K562 (cell line): Measurements from ENCODE around the gene SCLT1. TPM values are rescaled to one million over a fixed set of nuclear protein-coding genes. Genes with fewer than 3 reads are reported as not detected.

Source experiments
- CHD1 ChIP-seq: fragments of 200-600 bp; sonication (generic); IDR thresholded peaks from one replicate; pipeline ENCODE4 v1.6.1; 2012; ENCODE audit warnings: mild to moderate bottlenecking, moderate library complexity, low read length, inconsistent platforms
- CREM ChIP-seq: IDR thresholded peaks from 2 replicates; pipeline ENCODE4 v1.6.1; 2014; ENCODE audit warnings: antibody characterized with exemption, low read depth
- E2F6 ChIP-seq, 2 experiments: IDR thresholded peaks; 2 replicates each; pipeline ENCODE4 v1.6.1; 2011; ENCODE audit warnings: borderline replicate concordance in 1 of 2, control low read depth in 1 of 2, low read depth in 1 of 2, low read length in 1 of 2, mild to moderate bottlenecking in 1 of 2, mixed read lengths in 1 of 2, moderate library complexity in 1 of 2; ENCODE audit not compliant: insufficient read depth in 1 of 2, insufficient read length in 1 of 2, poor library complexity in 1 of 2, severe bottlenecking in 1 of 2; ENCODE audit errors: extremely low read depth in 1 of 2
- EP400 ChIP-seq: fragments of 450-650 bp; IDR thresholded peaks from 2 replicates; pipeline ENCODE4 v1.6.1; 2017; ENCODE audit warnings: antibody characterized with exemption, mild to moderate bottlenecking, moderate library complexity
- FOXP1 ChIP-seq: sonication (generic); formaldehyde crosslinking; IDR thresholded peaks from 2 replicates; pipeline ENCODE4 v1.8.0; 2022; ENCODE audit warnings: mild to moderate bottlenecking, missing genetic modification reagents
- HDAC1 ChIP-seq, 2 experiments: fragments of 450-650 bp; IDR thresholded peaks; 2 replicates each; pipeline ENCODE4 v1.6.1; 2016 to 2017; ENCODE audit warnings: inconsistent platforms in 1 of 2, mild to moderate bottlenecking in 1 of 2, moderate library complexity in 1 of 2
- NCOA4 ChIP-seq: fragments of 450-650 bp; IDR thresholded peaks from 2 replicates; pipeline ENCODE4 v1.6.1; 2018; ENCODE audit warnings: mild to moderate bottlenecking; ENCODE audit not compliant: partially characterized antibody
- NR2F6 ChIP-seq: fragments of 450-650 bp; formaldehyde crosslinking; IDR thresholded peaks from 2 replicates; pipeline ENCODE4 v1.4.0; 2020; ENCODE audit warnings: mild to moderate bottlenecking
- RBFOX2 ChIP-seq: fragments of 200-400 bp; formaldehyde crosslinking; IDR thresholded peaks from 2 replicates; pipeline ENCODE4 v1.6.1; 2017; ENCODE audit warnings: low read depth, mild to moderate bottlenecking, low read length, moderate library complexity
- RBM34 ChIP-seq: fragments of 200-400 bp; formaldehyde crosslinking; IDR thresholded peaks from 2 replicates; pipeline ENCODE4 v1.6.1; 2018; ENCODE audit warnings: low read length, borderline replicate concordance; ENCODE audit not compliant: insufficient read depth
- TAF9B ChIP-seq: fragments of 450-650 bp; IDR thresholded peaks from 2 replicates; pipeline ENCODE4 v1.6.1; 2018; ENCODE audit warnings: mild to moderate bottlenecking; ENCODE audit not compliant: partially characterized antibody
- TRIM24 ChIP-seq, 2 experiments: fragments of 450-650 bp; IDR thresholded peaks; 2 replicates each; pipeline ENCODE4 v1.6.1; 2016
- ZBTB12 ChIP-seq: fragments of 250-450 bp; sonication (Bioruptor Pico); IDR thresholded peaks from 2 replicates; pipeline ENCODE4 v1.4.0; 2020
- ZNF224 ChIP-seq: sonication (generic); formaldehyde crosslinking; IDR thresholded peaks from 2 replicates; pipeline ENCODE4 v1.8.0; 2022; ENCODE audit warnings: mild to moderate bottlenecking, missing genetic modification reagents
- ZNF324 ChIP-seq: fragments of 250-450 bp; sonication (Bioruptor Pico); IDR thresholded peaks from 2 replicates; pipeline ENCODE4 v1.4.0; 2020; ENCODE audit warnings: mild to moderate bottlenecking
- polyA plus RNA-seq, 8 experiments: library from polyadenylated mRNA; depleted of rRNA in 4 of 8; stranded (reverse) in 5 of 8; unstranded in 3 of 8; fragments of >200 nt; fragmentation: Nextera tagmentation in 2 of 8; fragmentation: Illumina TruSeq in 1 of 8; extraction: Ambion mirVana in 2 of 8; extraction: Trizol in 1 of 8; gene quantifications; 2 replicates each; pipeline versions ENCODE4 v1.2.1 to v1.2.3, GENCODE V29; 2011 to 2014; ENCODE audit warnings: inconsistent platforms in 1 of 8, missing spikeins in 1 of 8
- total RNA-seq, 7 experiments: library from RNA; depleted of rRNA in 6 of 7; stranded (reverse); fragments of >200 nt in 6 of 7; fragmentation: Illumina TruSeq in 2 of 7; extraction: Trizol in 2 of 7; gene quantifications; 2 replicates each; pipeline versions ENCODE4 v1.2.1 to v1.2.3, GENCODE V29; 2011 to 2021; ENCODE audit warnings: low replicate concordance in 1 of 7
- TF ChIP-seq, protein P1 (sequence below): sonication (generic); formaldehyde crosslinking; IDR thresholded peaks from 2 replicates; pipeline ENCODE4 v1.8.0; 2022; ENCODE audit warnings: mild to moderate bottlenecking, missing genetic modification reagents
- TF ChIP-seq, protein P2 (sequence below): fragments of 450-650 bp; IDR thresholded peaks from 2 replicates; pipeline ENCODE4 v1.6.1; 2018; ENCODE audit not compliant: partially characterized antibody

The SCLT1 gene
- total and polyA plus RNA-seq, 9 of the 15 experiments (the other 6 are each of a cell fraction or from before 2014, with no cell fraction given) = 8.0 to 31.9 (median 24.2) TPM

DNA sequence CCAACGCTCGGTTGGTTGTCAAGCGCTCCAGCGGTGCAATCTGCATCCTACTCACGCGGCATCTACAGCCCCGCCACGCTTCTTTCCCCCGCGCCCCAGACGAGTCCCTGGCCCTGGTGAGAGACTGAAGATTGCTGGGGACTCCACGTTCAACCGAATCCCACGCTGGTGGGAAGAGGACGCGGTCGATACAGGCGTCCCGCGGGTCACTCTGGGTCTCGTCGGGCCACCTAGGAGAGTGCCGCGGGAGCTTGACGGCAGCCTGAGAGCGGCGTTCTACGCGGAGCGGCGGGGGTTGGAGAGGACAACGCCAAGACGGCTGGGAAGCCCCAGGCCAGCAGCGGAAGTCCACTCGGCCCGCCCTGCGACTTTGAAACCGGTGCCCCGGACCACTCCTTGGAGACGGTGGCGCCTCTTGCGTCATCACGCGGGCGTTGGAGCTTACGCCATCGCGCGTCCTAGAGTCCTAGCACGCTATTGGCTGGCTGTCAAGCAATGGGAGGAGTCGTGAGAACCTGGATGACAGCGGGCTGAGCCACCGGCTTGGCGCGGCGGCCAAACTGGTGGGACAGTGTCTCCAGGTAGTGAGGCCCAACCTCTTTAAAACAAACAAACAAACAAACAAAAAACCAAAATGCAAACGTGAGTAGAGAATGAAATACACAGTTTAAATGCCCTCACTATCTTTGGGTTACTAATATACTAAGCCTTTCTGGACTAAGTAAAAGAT lies at the start of gene SCLT1 (continued):
- peak; percentile 72 for TF ChIP-seq FOXP1 (CRISPR knock-in tag)
- TF ChIP-seq, protein P1, sequence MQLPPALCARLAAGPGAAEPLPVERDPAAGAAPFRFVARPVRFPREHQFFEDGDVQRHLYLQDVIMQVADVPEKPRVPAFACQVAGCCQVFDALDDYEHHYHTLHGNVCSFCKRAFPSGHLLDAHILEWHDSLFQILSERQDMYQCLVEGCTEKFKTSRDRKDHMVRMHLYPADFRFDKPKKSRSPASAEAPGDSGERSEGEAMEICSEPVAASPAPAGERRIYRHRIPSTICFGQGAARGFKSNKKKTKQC (CRISPR knock-in tag) = no peak; the same call in 1 of the 2 replicates
- peak; percentile 13 for TF ChIP-seq CHD1
- TF ChIP-seq RBM34 = no peak
- peak; percentile 97 for TF ChIP-seq RBFOX2
- TF ChIP-seq CREM = peak; percentile 97
- no peak for TF ChIP-seq NR2F6 (CRISPR knock-in tag)
- no peak for TF ChIP-seq NCOA4
- peak; percentile 85 for TF ChIP-seq ZBTB12 (CRISPR knock-in tag)
- TF ChIP-seq, protein P2, sequence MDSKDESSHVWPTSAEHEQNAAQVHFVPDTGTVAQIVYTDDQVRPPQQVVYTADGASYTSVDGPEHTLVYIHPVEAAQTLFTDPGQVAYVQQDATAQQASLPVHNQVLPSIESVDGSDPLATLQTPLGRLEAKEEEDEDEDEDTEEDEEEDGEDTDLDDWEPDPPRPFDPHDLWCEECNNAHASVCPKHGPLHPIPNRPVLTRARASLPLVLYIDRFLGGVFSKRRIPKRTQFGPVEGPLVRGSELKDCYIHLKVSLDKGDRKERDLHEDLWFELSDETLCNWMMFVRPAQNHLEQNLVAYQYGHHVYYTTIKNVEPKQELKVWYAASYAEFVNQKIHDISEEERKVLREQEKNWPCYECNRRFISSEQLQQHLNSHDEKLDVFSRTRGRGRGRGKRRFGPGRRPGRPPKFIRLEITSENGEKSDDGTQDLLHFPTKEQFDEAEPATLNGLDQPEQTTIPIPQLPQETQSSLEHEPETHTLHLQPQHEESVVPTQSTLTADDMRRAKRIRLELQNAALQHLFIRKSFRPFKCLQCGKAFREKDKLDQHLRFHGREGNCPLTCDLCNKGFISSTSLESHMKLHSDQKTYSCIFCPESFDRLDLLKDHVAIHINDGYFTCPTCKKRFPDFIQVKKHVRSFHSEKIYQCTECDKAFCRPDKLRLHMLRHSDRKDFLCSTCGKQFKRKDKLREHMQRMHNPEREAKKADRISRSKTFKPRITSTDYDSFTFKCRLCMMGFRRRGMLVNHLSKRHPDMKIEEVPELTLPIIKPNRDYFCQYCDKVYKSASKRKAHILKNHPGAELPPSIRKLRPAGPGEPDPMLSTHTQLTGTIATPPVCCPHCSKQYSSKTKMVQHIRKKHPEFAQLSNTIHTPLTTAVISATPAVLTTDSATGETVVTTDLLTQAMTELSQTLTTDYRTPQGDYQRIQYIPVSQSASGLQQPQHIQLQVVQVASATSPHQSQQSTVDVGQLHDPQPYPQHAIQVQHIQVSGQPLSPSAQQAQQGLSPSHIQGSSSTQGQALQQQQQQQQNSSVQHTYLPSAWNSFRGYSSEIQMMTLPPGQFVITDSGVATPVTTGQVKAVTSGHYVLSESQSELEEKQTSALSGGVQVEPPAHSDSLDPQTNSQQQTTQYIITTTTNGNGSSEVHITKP = peak; percentile 49
- peak; percentile 95 for TF ChIP-seq EP400
- peak; percentile 70 to 93 for TF ChIP-seq E2F6 (IDR thresholded peaks at IDR 0.05; ENCODE audit: borderline replicate concordance in 1 of 2, extremely low read depth in 1 of 2, insufficient read depth in 1 of 2, insufficient read length in 1 of 2, low read depth in 1 of 2, low read length in 1 of 2, poor library complexity in 1 of 2, severe bottlenecking in 1 of 2)
- 0 out of 2 replicates have a peak, but pooled peaks have one; percentile 25 for TF ChIP-seq ZNF224 (CRISPR knock-in tag)
- no peak for TF ChIP-seq ZNF324 (CRISPR knock-in tag)
- peak in 1 of 2 experiments; percentile 35; a peak in 1 of 4 replicates for TF ChIP-seq TRIM24 (IDR thresholded peaks at IDR 0.05)
- peak; percentile 21 to 70; a peak in 2 of 4 replicates for TF ChIP-seq HDAC1 (IDR thresholded peaks at IDR 0.05)
- peak; percentile 87 for TF ChIP-seq TAF9B
